Measurements from ENCODE around the gene HMX2. TPM values are rescaled to one million over a fixed set of nuclear protein-coding genes. Genes with fewer than 3 reads are reported as not detected.

HMX2 gene
- total RNA-seq, 1 donor from 2014 or later = not detected

GRCh38 chr10:123139165-123139520 lies 8.8 kb upstream of the HMX2 start:
- no peak overlapping the region for H3K9ac ChIP-seq (ENCODE audit: low read depth in 1 of 3, low read length in 3 of 3)
- H3K4me1 ChIP-seq (ENCODE audit: control insufficient read depth in 3 of 3, insufficient read depth in 3 of 3, low read length in 3 of 3) = peaks cover 16 to 40% (median 28%) of the 10 kb centered on the region in 3 donors
- H3K4me3 ChIP-seq (ENCODE audit: low read length in 3 of 3) = no peak overlapping the region
- H3K27me3 ChIP-seq (ENCODE audit: control insufficient read depth in 3 of 3, insufficient read depth in 3 of 3, low read length in 3 of 3) = peaks cover 95 to 97% (median 95%) of the 10 kb centered on the region in 3 donors
- no peaks in the 10 kb centered on the region for H3K9me3 ChIP-seq (ENCODE audit: control insufficient read depth in 3 of 3, low read length in 3 of 3)
- no peaks in the 10 kb centered on the region for H3K36me3 ChIP-seq (ENCODE audit: control insufficient read depth in 3 of 3, insufficient read depth in 3 of 3, low read length in 3 of 3)
- no peak overlapping the region for H3K27ac ChIP-seq (ENCODE audit: low read depth, low read length)

- Histone ChIP-seq H3K9me3 (ENCODE audit: control insufficient read depth in 3 of 3, low read length in 3 of 3) (no peaks in the 10 kb centered on the region), H3K9ac (ENCODE audit: low read depth in 1 of 3, low read length in 3 of 3) (no peak overlapping the region), H3K4me1 (ENCODE audit: control insufficient read depth in 3 of 3, insufficient read depth in 3 of 3, low read length in 3 of 3) (peaks cover 16 to 35% (median 27%) of the 10 kb centered on the region in 3 donors)
Observed at GRCh38 chr10:123139521-123140163, 8.3 kb upstream of the HMX2 start.

GRCh38 chr10:123140164-123140982 lies 7.6 kb upstream of the HMX2 start:
- H3K27ac ChIP-seq (ENCODE audit: low read depth, low read length) = no peak overlapping the region
- peaks cover 13 to 32% (median 21%) of the 10 kb centered on the region in 3 donors for H3K4me1 ChIP-seq (ENCODE audit: control insufficient read depth in 3 of 3, insufficient read depth in 3 of 3, low read length in 3 of 3)
- no peak overlapping the region for H3K9ac ChIP-seq (ENCODE audit: low read depth in 1 of 3, low read length in 3 of 3)
- H3K27me3 ChIP-seq (ENCODE audit: control insufficient read depth in 3 of 3, insufficient read depth in 3 of 3, low read length in 3 of 3) = peaks cover 95 to 97% (median 95%) of the 10 kb centered on the region in 3 donors
- no peaks in the 10 kb centered on the region for H3K36me3 ChIP-seq (ENCODE audit: control insufficient read depth in 3 of 3, insufficient read depth in 3 of 3, low read length in 3 of 3)
- H3K4me3 ChIP-seq (ENCODE audit: low read length in 3 of 3) = no peak overlapping the region
- H3K9me3 ChIP-seq (ENCODE audit: control insufficient read depth in 3 of 3, low read length in 3 of 3) = no peaks in the 10 kb centered on the region

More at GRCh38 chr10:123139521-123140163, 8.3 kb upstream of the HMX2 start:
- H3K27me3 ChIP-seq (ENCODE audit: control insufficient read depth in 3 of 3, insufficient read depth in 3 of 3, low read length in 3 of 3) = peaks cover 95 to 97% (median 95%) of the 10 kb centered on the region in 3 donors
- H3K27ac ChIP-seq (ENCODE audit: low read depth, low read length) = no peak overlapping the region
- no peak overlapping the region for H3K4me3 ChIP-seq (ENCODE audit: low read length in 3 of 3)
- no peaks in the 10 kb centered on the region for H3K36me3 ChIP-seq (ENCODE audit: control insufficient read depth in 3 of 3, insufficient read depth in 3 of 3, low read length in 3 of 3)

- peaks cover 13 to 35% (median 20%) of the 10 kb centered on the region in 3 donors for H3K4me1 ChIP-seq (ENCODE audit: control insufficient read depth in 3 of 3, insufficient read depth in 3 of 3, low read length in 3 of 3)
- no peak overlapping the region for H3K4me3 ChIP-seq (ENCODE audit: low read length in 3 of 3)
- H3K9me3 ChIP-seq (ENCODE audit: control insufficient read depth in 3 of 3, low read length in 3 of 3) = no peaks in the 10 kb centered on the region
- H3K27ac ChIP-seq (ENCODE audit: low read depth, low read length) = no peak overlapping the region
- H3K27me3 ChIP-seq (ENCODE audit: control insufficient read depth in 3 of 3, insufficient read depth in 3 of 3, low read length in 3 of 3) = peaks cover 97 to 100% (median 98%) of the 10 kb centered on the region in 3 donors
- no peak overlapping the region for H3K9ac ChIP-seq (ENCODE audit: low read depth in 1 of 3, low read length in 3 of 3)
- H3K36me3 ChIP-seq (ENCODE audit: control insufficient read depth in 3 of 3, insufficient read depth in 3 of 3, low read length in 3 of 3) = no peaks in the 10 kb centered on the region
Observed at GRCh38 chr10:123140983-123141390, 6.9 kb upstream of the HMX2 start.

- Histone ChIP-seq H3K27me3 (ENCODE audit: control insufficient read depth in 3 of 3, insufficient read depth in 3 of 3, low read length in 3 of 3) (peaks cover 97 to 98% (median 97%) of the 10 kb centered on the region in 3 donors), H3K9me3 (ENCODE audit: control insufficient read depth in 3 of 3, low read length in 3 of 3) (no peaks in the 10 kb centered on the region), H3K9ac (ENCODE audit: low read depth in 1 of 3, low read length in 3 of 3) (no peak overlapping the region), H3K27ac (ENCODE audit: low read depth, low read length) (no peak overlapping the region), H3K4me3 (ENCODE audit: low read length in 3 of 3) (no peak overlapping the region), H3K4me1 (ENCODE audit: control insufficient read depth in 3 of 3, insufficient read depth in 3 of 3, low read length in 3 of 3) (peaks cover 10 to 32% (median 17%) of the 10 kb centered on the region in 3 donors), H3K36me3 (ENCODE audit: control insufficient read depth in 3 of 3, insufficient read depth in 3 of 3, low read length in 3 of 3) (no peaks in the 10 kb centered on the region)
Observed at GRCh38 chr10:123141791-123142700, 5.9 kb upstream of the HMX2 start.

GRCh38 chr10:123142701-123143161 lies 5.2 kb upstream of the HMX2 start:
- Histone ChIP-seq H3K36me3 (ENCODE audit: control insufficient read depth in 3 of 3, insufficient read depth in 3 of 3, low read length in 3 of 3) (no peaks in the 10 kb centered on the region), H3K27ac (ENCODE audit: low read depth, low read length) (no peak overlapping the region), H3K4me1 (ENCODE audit: control insufficient read depth in 3 of 3, insufficient read depth in 3 of 3, low read length in 3 of 3) (peaks cover 3 to 25% (median 11%) of the 10 kb centered on the region in 3 donors), H3K4me3 (ENCODE audit: low read length in 3 of 3) (no peak overlapping the region), H3K9ac (ENCODE audit: low read depth in 1 of 3, low read length in 3 of 3) (no peak overlapping the region), H3K9me3 (ENCODE audit: control insufficient read depth in 3 of 3, low read length in 3 of 3) (no peaks in the 10 kb centered on the region), H3K27me3 (ENCODE audit: control insufficient read depth in 3 of 3, insufficient read depth in 3 of 3, low read length in 3 of 3) (peaks cover 97 to 98% (median 97%) of the 10 kb centered on the region in 3 donors)

- H3K36me3 ChIP-seq (ENCODE audit: control insufficient read depth in 3 of 3, insufficient read depth in 3 of 3, low read length in 3 of 3) = no peaks in the 10 kb centered on the region
- H3K4me3 ChIP-seq (ENCODE audit: low read length in 3 of 3) = no peak overlapping the region
- no peak overlapping the region for H3K9ac ChIP-seq (ENCODE audit: low read depth in 1 of 3, low read length in 3 of 3)
- peaks cover 96 to 99% (median 97%) of the 10 kb centered on the region in 3 donors for H3K27me3 ChIP-seq (ENCODE audit: control insufficient read depth in 3 of 3, insufficient read depth in 3 of 3, low read length in 3 of 3)
- no peaks in the 10 kb centered on the region for H3K9me3 ChIP-seq (ENCODE audit: control insufficient read depth in 3 of 3, low read length in 3 of 3)
- peaks cover 3 to 24% (median 11%) of the 10 kb centered on the region in 3 donors for H3K4me1 ChIP-seq (ENCODE audit: control insufficient read depth in 3 of 3, insufficient read depth in 3 of 3, low read length in 3 of 3)
- no peak overlapping the region for H3K27ac ChIP-seq (ENCODE audit: low read depth, low read length)
Observed at GRCh38 chr10:123143162-123143824, 4.6 kb upstream of the HMX2 start.

GRCh38 chr10:123143825-123144168 lies 4.1 kb upstream of the HMX2 start:
- no peak overlapping the region for H3K9ac ChIP-seq (ENCODE audit: low read depth in 1 of 3, low read length in 3 of 3)
- peaks cover 3 to 29% (median 13%) of the 10 kb centered on the region in 3 donors for H3K4me1 ChIP-seq (ENCODE audit: control insufficient read depth in 3 of 3, insufficient read depth in 3 of 3, low read length in 3 of 3)
- H3K27ac ChIP-seq (ENCODE audit: low read depth, low read length) = no peak overlapping the region
- H3K27me3 ChIP-seq (ENCODE audit: control insufficient read depth in 3 of 3, insufficient read depth in 3 of 3, low read length in 3 of 3) = peaks cover 96 to 99% (median 98%) of the 10 kb centered on the region in 3 donors
- H3K36me3 ChIP-seq (ENCODE audit: control insufficient read depth in 3 of 3, insufficient read depth in 3 of 3, low read length in 3 of 3) = no peaks in the 10 kb centered on the region
- H3K9me3 ChIP-seq (ENCODE audit: control insufficient read depth in 3 of 3, low read length in 3 of 3) = no peaks in the 10 kb centered on the region
- no peak overlapping the region for H3K4me3 ChIP-seq (ENCODE audit: low read length in 3 of 3)
